ENCODE results near the gene ZDHHC20. TPM values are rescaled to one million over a fixed set of nuclear protein-coding genes. Genes with fewer than 3 reads are reported as not detected.

ZDHHC20 gene, protein sequence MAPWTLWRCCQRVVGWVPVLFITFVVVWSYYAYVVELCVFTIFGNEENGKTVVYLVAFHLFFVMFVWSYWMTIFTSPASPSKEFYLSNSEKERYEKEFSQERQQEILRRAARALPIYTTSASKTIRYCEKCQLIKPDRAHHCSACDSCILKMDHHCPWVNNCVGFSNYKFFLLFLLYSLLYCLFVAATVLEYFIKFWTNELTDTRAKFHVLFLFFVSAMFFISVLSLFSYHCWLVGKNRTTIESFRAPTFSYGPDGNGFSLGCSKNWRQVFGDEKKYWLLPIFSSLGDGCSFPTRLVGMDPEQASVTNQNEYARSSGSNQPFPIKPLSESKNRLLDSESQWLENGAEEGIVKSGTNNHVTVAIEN
- total RNA-seq (ENCODE audit: low replicate concordance): 105 and 175 TPM in 2 replicates

DNA sequence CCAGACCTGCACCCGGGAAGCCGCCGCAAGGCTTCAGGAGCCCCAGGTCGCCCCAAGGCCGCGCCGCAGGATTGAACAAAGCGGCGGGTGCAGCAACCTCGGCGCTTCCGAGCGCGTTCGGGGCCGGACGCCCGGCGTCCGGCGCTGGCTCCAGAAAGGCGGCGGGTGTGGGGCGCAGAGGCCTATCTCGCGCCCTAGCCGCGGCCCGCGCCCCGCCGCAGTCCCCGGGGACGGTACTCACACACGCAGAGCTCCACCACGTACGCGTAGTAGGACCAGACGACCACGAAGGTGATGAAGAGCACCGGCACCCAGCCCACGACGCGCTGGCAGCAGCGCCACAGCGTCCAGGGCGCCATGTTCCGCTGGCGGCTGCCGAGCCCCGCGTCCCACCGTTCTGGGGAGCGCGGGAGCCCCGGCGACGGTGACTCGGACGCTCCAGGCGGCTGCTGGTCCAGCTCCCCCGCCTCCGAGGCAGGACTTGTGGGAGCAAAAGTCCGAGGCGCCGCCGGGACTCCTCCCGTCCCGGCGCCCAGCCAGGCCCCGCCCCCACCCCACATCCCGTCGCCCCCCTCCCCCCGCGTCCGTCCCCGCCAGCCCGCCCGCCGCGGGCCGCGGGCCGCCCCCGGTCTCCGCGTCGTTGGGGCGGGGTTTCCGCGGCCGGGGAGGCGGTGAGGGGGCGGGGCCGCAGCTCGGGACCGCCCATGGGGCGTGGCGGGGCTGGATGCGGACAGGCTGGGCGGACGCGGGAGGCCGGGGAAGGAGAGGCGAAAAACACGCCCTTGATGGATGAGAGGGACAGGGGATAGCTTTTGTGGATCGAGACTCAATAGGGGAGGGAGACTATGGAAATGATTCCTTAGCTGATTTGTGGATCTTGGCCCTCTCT lies at the start of gene ZDHHC20:
ZDHHC20 (minus strand) TSS at position 491 of the 889 bp plus-strand sequence; CDS start at position 359, 132 bp downstream.
- Histone ChIP-seq H3K4me2 (peak within 1 kb of the TSS; percentile 78), H3K27ac (peak within 1 kb of the TSS; percentile 90), H3K79me2 (ENCODE audit: low read depth) (peaks cover 50% of the 10 kb centered on the region), H3K4me3 (peak within 1 kb of the TSS; percentile 100), H3K9ac (peak within 1 kb of the TSS; percentile 92), H3K9me3 (ENCODE audit: low read depth) (no peaks in the 10 kb centered on the region), H3K4me1 (peaks cover 23% of the 10 kb centered on the region), H3F3A (ENCODE audit: low read depth) (peaks cover 14% of the 10 kb centered on the region), H4K20me1 (ENCODE audit: low read depth) (peaks cover 13% of the 10 kb centered on the region), H3K36me3 (no peaks in the 10 kb centered on the region), H2AFZ (replicated peaks) (peak within 1 kb of the TSS; percentile 99), H3K27me3 (no peaks in the 10 kb centered on the region)
- peaks cover 20% of the 10 kb centered on the region for H3K9me3 Mint-ChIP-seq
- peak; percentile 94 for DNase-seq (ENCODE audit: low spot score)
- H3K4me3 Mint-ChIP-seq: peak within 1 kb of the TSS; percentile 95
- H3K36me3 Mint-ChIP-seq: peaks cover 19% of the 10 kb centered on the region
- H3K4me1 Mint-ChIP-seq: peaks cover 16% of the 10 kb centered on the region
- H3K27me3 Mint-ChIP-seq (ENCODE audit: insufficient read depth, low read depth): peaks cover 9% of the 10 kb centered on the region
- no peak for TF ChIP-seq EZH2 (IDR thresholded peaks at IDR 0.05)
- no peak for TF ChIP-seq EZH2phosphoT487 (IDR thresholded peaks at IDR 0.05)
- TF ChIP-seq, protein P1, sequence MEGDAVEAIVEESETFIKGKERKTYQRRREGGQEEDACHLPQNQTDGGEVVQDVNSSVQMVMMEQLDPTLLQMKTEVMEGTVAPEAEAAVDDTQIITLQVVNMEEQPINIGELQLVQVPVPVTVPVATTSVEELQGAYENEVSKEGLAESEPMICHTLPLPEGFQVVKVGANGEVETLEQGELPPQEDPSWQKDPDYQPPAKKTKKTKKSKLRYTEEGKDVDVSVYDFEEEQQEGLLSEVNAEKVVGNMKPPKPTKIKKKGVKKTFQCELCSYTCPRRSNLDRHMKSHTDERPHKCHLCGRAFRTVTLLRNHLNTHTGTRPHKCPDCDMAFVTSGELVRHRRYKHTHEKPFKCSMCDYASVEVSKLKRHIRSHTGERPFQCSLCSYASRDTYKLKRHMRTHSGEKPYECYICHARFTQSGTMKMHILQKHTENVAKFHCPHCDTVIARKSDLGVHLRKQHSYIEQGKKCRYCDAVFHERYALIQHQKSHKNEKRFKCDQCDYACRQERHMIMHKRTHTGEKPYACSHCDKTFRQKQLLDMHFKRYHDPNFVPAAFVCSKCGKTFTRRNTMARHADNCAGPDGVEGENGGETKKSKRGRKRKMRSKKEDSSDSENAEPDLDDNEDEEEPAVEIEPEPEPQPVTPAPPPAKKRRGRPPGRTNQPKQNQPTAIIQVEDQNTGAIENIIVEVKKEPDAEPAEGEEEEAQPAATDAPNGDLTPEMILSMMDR (IDR thresholded peaks at IDR 0.05): no peak
- H3K27ac Mint-ChIP-seq: peak within 1 kb of the TSS; percentile 81

DNA sequence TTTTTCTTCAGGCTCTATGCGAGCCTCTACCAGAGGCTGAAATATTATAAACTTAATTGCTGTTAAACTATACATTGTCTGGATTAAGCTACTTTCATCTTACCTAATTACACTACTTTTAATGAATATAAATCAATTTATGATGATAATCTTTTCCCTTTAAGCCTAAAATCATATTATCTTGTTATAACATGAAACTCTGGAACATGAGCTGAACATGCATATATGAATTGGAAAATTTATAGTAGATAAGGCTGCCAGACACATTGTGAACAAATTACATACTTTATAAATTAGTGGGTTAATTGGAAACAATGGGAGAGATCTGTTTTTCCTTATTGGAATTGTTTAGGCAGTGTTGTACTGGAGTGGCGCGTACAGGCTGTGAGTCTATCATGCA lies 45.3 kb upstream of the ZDHHC20 start:
- Histone ChIP-seq H3K4me2 (no peak overlapping the region), H3K4me1 (no peaks in the 10 kb centered on the region), H2AFZ (replicated peaks) (no peak overlapping the region), H3K4me3 (no peak overlapping the region), H3K9me3 (ENCODE audit: low read depth) (no peaks in the 10 kb centered on the region), H3K27ac (no peak overlapping the region), H3K27me3 (no peaks in the 10 kb centered on the region), H3K9ac (no peak overlapping the region), H3F3A (ENCODE audit: low read depth) (no peaks in the 10 kb centered on the region), H3K79me2 (ENCODE audit: low read depth) (no peaks in the 10 kb centered on the region), H4K20me1 (ENCODE audit: low read depth) (no peaks in the 10 kb centered on the region), H3K36me3 (no peaks in the 10 kb centered on the region)
- Mint-ChIP-seq H3K27me3 (ENCODE audit: insufficient read depth, low read depth) (no peaks in the 10 kb centered on the region), H3K4me3 (no peak overlapping the region), H3K36me3 (peaks cover 11% of the 10 kb centered on the region), H3K9me3 (no peaks in the 10 kb centered on the region), H3K27ac (no peak overlapping the region), H3K4me1 (no peaks in the 10 kb centered on the region)
- DNase-seq (ENCODE audit: low spot score): no peak
- TF ChIP-seq, protein P1 (IDR thresholded peaks at IDR 0.05): no peak

DNA sequence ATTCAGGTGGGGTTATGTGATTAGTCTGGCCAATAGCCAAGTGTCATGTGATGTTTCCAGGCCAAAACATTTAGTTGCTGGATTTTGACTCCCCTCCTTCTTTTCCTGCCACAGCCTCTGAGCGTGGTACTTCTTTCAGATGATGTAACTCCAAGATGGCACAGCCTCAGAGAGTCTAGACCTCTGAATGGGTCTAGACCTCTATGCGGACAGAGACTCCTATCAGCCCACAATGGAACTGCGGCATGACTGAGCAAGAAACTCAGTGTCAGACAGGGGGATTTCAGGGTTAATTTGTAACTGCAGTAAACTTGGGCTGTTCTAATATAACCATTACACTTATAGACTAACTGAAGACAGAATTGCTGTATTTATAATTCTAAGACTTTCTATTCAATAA lies 42.6 kb upstream of the ZDHHC20 start:
- Histone ChIP-seq H2AFZ (replicated peaks) (no peak overlapping the region), H3K9me3 (ENCODE audit: low read depth) (no peaks in the 10 kb centered on the region), H3K4me3 (no peak overlapping the region), H3K27me3 (no peaks in the 10 kb centered on the region), H3K4me1 (no peaks in the 10 kb centered on the region), H3K9ac (no peak overlapping the region), H4K20me1 (ENCODE audit: low read depth) (no peaks in the 10 kb centered on the region), H3K27ac (no peak overlapping the region), H3F3A (ENCODE audit: low read depth) (no peaks in the 10 kb centered on the region), H3K4me2 (no peak overlapping the region), H3K79me2 (ENCODE audit: low read depth) (no peaks in the 10 kb centered on the region), H3K36me3 (no peaks in the 10 kb centered on the region)
- peak; percentile 6 for DNase-seq (ENCODE audit: low spot score)
- no peaks in the 10 kb centered on the region for H3K27me3 Mint-ChIP-seq (ENCODE audit: insufficient read depth, low read depth)
- no peaks in the 10 kb centered on the region for H3K4me1 Mint-ChIP-seq
- TF ChIP-seq, protein P1 (IDR thresholded peaks at IDR 0.05): peak; percentile 24
- no peak for TF ChIP-seq EZH2phosphoT487 (IDR thresholded peaks at IDR 0.05)
- no peak for TF ChIP-seq EZH2 (IDR thresholded peaks at IDR 0.05)
- H3K9me3 Mint-ChIP-seq: no peaks in the 10 kb centered on the region
- H3K4me3 Mint-ChIP-seq: no peak overlapping the region
- H3K27ac Mint-ChIP-seq: no peak overlapping the region
- peaks cover 6% of the 10 kb centered on the region for H3K36me3 Mint-ChIP-seq

All from neural progenitor cell (in vitro differentiated cells).